BE2C (cell line): Measurements from ENCODE around the gene SLC44A5.

Experiments used
- DNase-seq: peaks from one replicate; pipeline ENCODE4 v3.0.0-alpha.2; 2020
- H3K27me3 ChIP-seq: fragments of 250-450 bp; sonication (Bioruptor Pico); 2 replicates; pipeline ENCODE4 v1.5.1; 2020; ENCODE audit warnings: mild to moderate bottlenecking
- H3K36me3 ChIP-seq: fragments of 250-450 bp; sonication (Bioruptor Pico); 2 replicates; pipeline ENCODE4 v1.5.1; 2020; ENCODE audit warnings: mild to moderate bottlenecking
- H3K4me1 ChIP-seq: fragments of 250-450 bp; sonication (Bioruptor Pico); 2 replicates; pipeline ENCODE4 v1.5.1; 2020
- H3K4me3 ChIP-seq: 2 replicates; pipeline ENCODE4 v1.5.1; 2011; ENCODE audit warnings: low read depth, low read length
- H3K9me3 ChIP-seq: fragments of 250-450 bp; sonication (Bioruptor Pico); 2 replicates; pipeline ENCODE4 v1.5.1; 2020
- CTCF ChIP-seq: IDR thresholded peaks from 2 replicates; pipeline ENCODE4 v1.5.1; 2012; ENCODE audit warnings: mild to moderate bottlenecking, low read depth, low read length

The SLC44A5 gene

GRCh38 chr1:75539230-75540116 lies 71.4 kb downstream of the SLC44A5 start:
- no peak for DNase-seq
- H3K4me1 ChIP-seq = no peaks in the 10 kb centered on the region
- no peak overlapping the region for H3K4me3 ChIP-seq
- TF ChIP-seq CTCF = no peak
- H3K36me3 ChIP-seq = no peaks in the 10 kb centered on the region
- no peaks in the 10 kb centered on the region for H3K27me3 ChIP-seq
- no peaks in the 10 kb centered on the region for H3K9me3 ChIP-seq

GRCh38 chr1:75533085-75533484 lies 77.8 kb downstream of the SLC44A5 start:
- Histone ChIP-seq H3K4me3 (no peak overlapping the region), H3K27me3 (no peaks in the 10 kb centered on the region), H3K36me3 (no peaks in the 10 kb centered on the region), H3K4me1 (no peaks in the 10 kb centered on the region), H3K9me3 (no peaks in the 10 kb centered on the region)
- TF ChIP-seq CTCF = no peak
- no peak for DNase-seq

GRCh38 chr1:75531570-75531969 lies 79.3 kb downstream of the SLC44A5 start:
- DNase-seq = no peak
- H3K4me1 ChIP-seq = no peaks in the 10 kb centered on the region
- no peaks in the 10 kb centered on the region for H3K36me3 ChIP-seq
- TF ChIP-seq CTCF = no peak
- no peaks in the 10 kb centered on the region for H3K9me3 ChIP-seq
- no peaks in the 10 kb centered on the region for H3K27me3 ChIP-seq
- H3K4me3 ChIP-seq = no peak overlapping the region

DNA sequence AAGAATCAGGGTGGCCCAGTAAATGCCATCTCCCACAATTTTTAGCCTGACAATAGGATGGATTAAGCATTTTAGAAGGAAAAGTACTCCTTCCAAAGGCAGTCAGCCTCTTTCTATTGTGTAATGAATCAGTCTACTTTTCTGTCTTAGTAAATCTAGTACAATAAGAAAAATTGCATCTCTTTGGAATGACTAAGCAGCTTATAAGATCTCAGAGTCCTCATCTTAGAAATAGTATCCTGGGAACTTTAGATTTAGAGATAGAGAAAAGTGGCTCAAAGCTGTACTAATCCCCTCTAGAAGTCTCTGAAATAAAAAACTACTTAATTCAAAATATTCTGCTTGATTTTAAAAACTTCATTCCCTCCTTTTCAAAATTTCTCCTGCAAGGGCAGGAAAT lies 81.4 kb downstream of the SLC44A5 start:
- no peak for DNase-seq
- no peaks in the 10 kb centered on the region for H3K9me3 ChIP-seq
- H3K4me1 ChIP-seq = no peaks in the 10 kb centered on the region
- no peak overlapping the region for H3K4me3 ChIP-seq
- H3K27me3 ChIP-seq = no peaks in the 10 kb centered on the region
- no peak for TF ChIP-seq CTCF
- H3K36me3 ChIP-seq = no peaks in the 10 kb centered on the region

DNA sequence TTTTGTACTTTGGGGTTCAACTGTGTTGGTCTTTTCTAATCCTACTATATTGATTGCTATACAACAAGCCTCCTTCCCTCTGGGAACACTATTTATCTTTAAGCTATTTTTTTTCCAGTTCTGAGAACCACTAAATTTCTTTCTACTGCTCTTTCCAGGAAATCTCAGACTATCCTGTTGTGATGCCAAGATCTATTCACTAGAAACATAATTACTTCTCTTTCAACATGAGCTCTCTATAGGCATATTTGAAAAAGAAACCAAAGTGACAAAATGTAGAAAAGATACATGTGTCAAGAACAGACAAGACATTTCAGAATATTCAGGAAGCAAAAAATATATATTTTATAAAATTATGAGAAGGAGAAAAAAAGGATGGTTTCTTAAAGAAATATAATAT lies 82.9 kb downstream of the SLC44A5 start:
- Histone ChIP-seq H3K4me1 (no peaks in the 10 kb centered on the region), H3K36me3 (no peaks in the 10 kb centered on the region), H3K9me3 (no peaks in the 10 kb centered on the region), H3K4me3 (no peak overlapping the region), H3K27me3 (no peaks in the 10 kb centered on the region)
- TF ChIP-seq CTCF = no peak
- DNase-seq = no peak

GRCh38 chr1:75522389-75522788 lies 88.5 kb downstream of the SLC44A5 start:
- no peak for TF ChIP-seq CTCF
- no peak for DNase-seq

More at GRCh38 chr1:75522389-75522788, 88.5 kb downstream of the SLC44A5 start:
- H3K9me3 ChIP-seq = no peaks in the 10 kb centered on the region
- H3K36me3 ChIP-seq = no peaks in the 10 kb centered on the region
- no peak overlapping the region for H3K4me3 ChIP-seq
- no peaks in the 10 kb centered on the region for H3K27me3 ChIP-seq
- H3K4me1 ChIP-seq = no peaks in the 10 kb centered on the region
